Endodermal cell (in vitro differentiated cells): ENCODE measurements around the gene QKI. TPM values are rescaled to one million over a fixed set of nuclear protein-coding genes. Genes with fewer than 3 reads are reported as not detected.

Source experiments
- DNase-seq: peaks from one replicate; pipeline ENCODE4 v3.0.0-alpha.2; 2017
- H3K27ac ChIP-seq: 2 replicates; pipeline ENCODE4 v1.5.1; 2013; ENCODE audit warnings: mild to moderate bottlenecking, low read depth, low read length, moderate library complexity
- H3K27me3 ChIP-seq: 2 replicates; pipeline ENCODE4 v1.6.1; 2013; ENCODE audit warnings: mild to moderate bottlenecking, low read length, moderate library complexity; ENCODE audit not compliant: insufficient read depth, control insufficient read depth, poor library complexity, severe bottlenecking
- H3K36me3 ChIP-seq: 2 replicates; pipeline ENCODE4 v1.7.0; 2013; ENCODE audit warnings: mild to moderate bottlenecking, low read length, moderate library complexity; ENCODE audit not compliant: control insufficient read depth, insufficient read depth
- H3K4me1 ChIP-seq: one replicate; pipeline ENCODE4 v1.7.0; 2013; ENCODE audit warnings: low read length; ENCODE audit not compliant: control insufficient read depth, insufficient read depth
- H3K4me3 ChIP-seq: 2 replicates; pipeline ENCODE4 v1.5.1; 2013; ENCODE audit warnings: mild to moderate bottlenecking, low read length, moderate library complexity
- H3K9ac ChIP-seq: 2 replicates; pipeline ENCODE4 v1.6.1; 2013; ENCODE audit warnings: mild to moderate bottlenecking, low read length, moderate library complexity; ENCODE audit not compliant: poor library complexity, severe bottlenecking; ENCODE audit errors: extremely low read depth
- H3K9me3 ChIP-seq: 2 replicates; pipeline ENCODE4 v1.6.1; 2013; ENCODE audit warnings: mild to moderate bottlenecking, low read length, moderate library complexity; ENCODE audit not compliant: control insufficient read depth
- H3K27ac Mint-ChIP-seq: 2 replicates; pipeline ENCODE4 v1.8.0; 2020; ENCODE audit warnings: mixed read lengths
- H3K27me3 Mint-ChIP-seq: 2 replicates; pipeline ENCODE4 v1.8.0; 2021; ENCODE audit warnings: mild to moderate bottlenecking, mixed read lengths; ENCODE audit not compliant: insufficient read depth
- H3K36me3 Mint-ChIP-seq: 2 replicates; pipeline ENCODE4 v1.8.0; 2020; ENCODE audit warnings: low read depth, mixed read lengths
- H3K4me1 Mint-ChIP-seq: 2 replicates; pipeline ENCODE4 v1.8.0; 2020; ENCODE audit warnings: mixed read lengths
- H3K4me3 Mint-ChIP-seq: 2 replicates; pipeline ENCODE4 v1.8.0; 2020; ENCODE audit warnings: mild to moderate bottlenecking, moderate library complexity, mixed read lengths
- H3K9me3 Mint-ChIP-seq: 2 replicates; pipeline ENCODE4 v1.8.0; 2020; ENCODE audit warnings: mild to moderate bottlenecking, mixed read lengths
- CTCF ChIP-seq: fragments of 200-600 bp; sonication (generic); conservative IDR thresholded peaks from 2 replicates; pipeline ENCODE4 v1.5.0; 2021; ENCODE audit warnings: antibody characterized with exemption, mild to moderate bottlenecking
- WGBS, 2 experiments: methylation state at CpG; one replicate each; pipeline versions ENCODE4 v1.1.5 to v1.1.7; 2013; ENCODE audit warnings: missing lambda C conversion rate in 2 of 2, mixed read lengths in 1 of 2; ENCODE audit not compliant: insufficient coverage in 1 of 2, insufficient read length in 1 of 2; 5-methylcytosine and 5-hydroxymethylcytosine counted together
- total RNA-seq, 2 donors: library from RNA; stranded (reverse); fragmentation: NEBNext Ultra II Directional in 1 of 2; extraction: Animal tissue kit (Norgen Biotek cat#: 25700) in 1 of 2; gene quantifications; 2 replicates in 1 of 2; 3 replicates in 1 of 2; pipeline ENCODE4 v1.2.1, GENCODE V29; 2021

The QKI gene
- total RNA-seq, 2 donors from 2014 or later = 93.3 to 107 TPM

- H3K9ac ChIP-seq = no peak overlapping the region
- no peak for DNase-seq
These were observed 4.8 kb upstream of the QKI start for GRCh38 chr6:163409712-163410111.

GRCh38 chr6:163412341-163412740 lies 2.2 kb upstream of the QKI start:
- 88% methylated on average over 1 of the region's 1 CpG; no CpG with 5 or more reads in 1 of the 2 experiments for WGBS, 2 experiments
- Mint-ChIP-seq H3K36me3 (no peaks in the 10 kb centered on the region), H3K4me3 (peak overlapping the region; percentile 90), H3K27me3 (no peaks in the 10 kb centered on the region), H3K4me1 (peaks cover 12% of the 10 kb centered on the region), H3K9me3 (no peaks in the 10 kb centered on the region), H3K27ac (no peak overlapping the region)
- H3K4me3 ChIP-seq = peak overlapping the region; percentile 92
- peak overlapping the region; percentile 94 for H3K9ac ChIP-seq
- no peak overlapping the region for H3K27ac ChIP-seq
- no peaks in the 10 kb centered on the region for H3K9me3 ChIP-seq
- H3K27me3 ChIP-seq = no peaks in the 10 kb centered on the region
- DNase-seq = no peak
- no peak for TF ChIP-seq CTCF
- no peaks in the 10 kb centered on the region for H3K36me3 ChIP-seq
- no peaks in the 10 kb centered on the region for H3K4me1 ChIP-seq

More at GRCh38 chr6:163409712-163410111, 4.8 kb upstream of the QKI start:
- no peak overlapping the region for H3K4me3 ChIP-seq
- H3K27ac Mint-ChIP-seq = no peak overlapping the region
- no peak overlapping the region for H3K4me3 Mint-ChIP-seq
- H3K27ac ChIP-seq = no peak overlapping the region
- no peak for TF ChIP-seq CTCF
- H3K27me3 ChIP-seq = no peaks in the 10 kb centered on the region
- H3K4me1 ChIP-seq = no peaks in the 10 kb centered on the region
- H3K9me3 ChIP-seq = no peaks in the 10 kb centered on the region
- no peaks in the 10 kb centered on the region for H3K36me3 Mint-ChIP-seq
- no peaks in the 10 kb centered on the region for H3K9me3 Mint-ChIP-seq
- WGBS, 2 experiments = 92 to 96% methylated on average over 5 to 8 of the region's 12 CpGs
- H3K27me3 Mint-ChIP-seq = no peaks in the 10 kb centered on the region
- no peaks in the 10 kb centered on the region for H3K36me3 ChIP-seq
- H3K4me1 Mint-ChIP-seq = peaks cover 15% of the 10 kb centered on the region

GRCh38 chr6:163412801-163413344 lies 1.6 kb upstream of the QKI start:
- H3K36me3 Mint-ChIP-seq = no peaks in the 10 kb centered on the region
- Histone ChIP-seq H3K27ac (peak overlapping the region; percentile 97), H3K4me1 (no peaks in the 10 kb centered on the region), H3K9ac (peak overlapping the region; percentile 94), H3K27me3 (no peaks in the 10 kb centered on the region), H3K9me3 (no peaks in the 10 kb centered on the region), H3K36me3 (no peaks in the 10 kb centered on the region), H3K4me3 (peak overlapping the region; percentile 92)
- no peak for DNase-seq
- H3K9me3 Mint-ChIP-seq = no peaks in the 10 kb centered on the region
- H3K4me1 Mint-ChIP-seq = peaks cover 17% of the 10 kb centered on the region
- H3K27ac Mint-ChIP-seq = peak overlapping the region; percentile 71
- H3K27me3 Mint-ChIP-seq = no peaks in the 10 kb centered on the region
- WGBS, 2 experiments = 5 to 12% methylated on average over 10 to 14 of the region's 14 CpGs
- H3K4me3 Mint-ChIP-seq = peak overlapping the region; percentile 90
- TF ChIP-seq CTCF = no peak
